Keratinocyte (primary cell): ENCODE data around the gene FNTB.

Experiments
- EZH2 ChIP-seq: IDR thresholded peaks from one replicate; pipeline ENCODE4 v1.6.1; 2012; ENCODE audit warnings: inconsistent platforms, mild to moderate bottlenecking, low read length, moderate library complexity
- TF ChIP-seq, protein P1 (sequence below), 3 experiments: IDR thresholded peaks in 1 of 3; conservative IDR thresholded peaks in 1 of 3; optimal IDR thresholded peaks in 1 of 3; 2 replicates in 2 of 3; 3 replicates in 1 of 3; pipeline versions ENCODE3 to v1.5.1; 2011; ENCODE audit warnings: low read length in 3 of 3, mild to moderate bottlenecking in 3 of 3, moderate library complexity in 2 of 3, control low read depth in 1 of 3, inconsistent platforms in 1 of 3; ENCODE audit not compliant: insufficient read depth in 2 of 3; ENCODE audit errors: extremely low read depth in 1 of 3

DNA sequence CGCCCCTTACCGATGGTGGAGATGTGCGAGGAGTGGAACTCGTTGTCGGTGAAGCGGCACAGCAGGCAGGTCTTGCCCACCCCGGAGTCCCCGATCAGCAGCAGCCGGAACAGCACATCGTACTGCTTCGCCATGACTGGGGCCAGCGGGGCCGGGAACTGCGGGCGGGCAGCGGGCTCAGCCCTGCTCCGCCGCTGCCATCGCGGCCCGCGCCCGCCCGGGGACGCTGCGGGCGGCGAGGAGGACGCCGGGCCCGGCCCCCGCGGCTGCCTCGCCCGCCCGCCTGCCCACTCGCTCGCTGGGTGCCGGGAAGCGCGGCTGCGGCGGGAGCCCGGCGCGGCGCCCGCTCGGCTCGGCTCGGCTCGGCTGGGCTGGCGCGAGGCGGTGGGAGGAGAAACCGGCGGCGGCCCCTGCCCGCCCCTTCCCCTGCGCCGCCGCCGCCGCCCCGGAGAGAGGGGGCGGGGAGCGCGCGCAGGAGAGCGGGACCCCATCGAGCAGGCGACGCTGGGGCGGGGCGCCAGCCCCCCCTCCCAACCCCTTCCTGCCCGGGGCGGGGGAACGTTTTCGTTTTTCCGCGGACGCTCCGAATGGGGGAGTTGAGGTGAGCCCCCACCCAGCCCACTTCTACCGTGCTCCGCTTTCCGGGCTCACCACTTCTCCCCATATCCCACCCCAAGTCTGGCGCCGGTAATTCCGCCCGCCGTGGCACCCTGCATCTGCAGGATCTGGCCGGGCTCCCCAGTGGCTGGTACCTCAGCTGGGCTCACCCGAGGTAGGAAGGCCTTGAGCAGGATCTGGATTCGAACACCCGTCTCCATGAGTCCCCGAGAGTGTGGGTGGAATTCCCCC is 14.5 kb upstream of the FNTB start, which contains the start of gene RAB15:
- TF ChIP-seq, protein P1, sequence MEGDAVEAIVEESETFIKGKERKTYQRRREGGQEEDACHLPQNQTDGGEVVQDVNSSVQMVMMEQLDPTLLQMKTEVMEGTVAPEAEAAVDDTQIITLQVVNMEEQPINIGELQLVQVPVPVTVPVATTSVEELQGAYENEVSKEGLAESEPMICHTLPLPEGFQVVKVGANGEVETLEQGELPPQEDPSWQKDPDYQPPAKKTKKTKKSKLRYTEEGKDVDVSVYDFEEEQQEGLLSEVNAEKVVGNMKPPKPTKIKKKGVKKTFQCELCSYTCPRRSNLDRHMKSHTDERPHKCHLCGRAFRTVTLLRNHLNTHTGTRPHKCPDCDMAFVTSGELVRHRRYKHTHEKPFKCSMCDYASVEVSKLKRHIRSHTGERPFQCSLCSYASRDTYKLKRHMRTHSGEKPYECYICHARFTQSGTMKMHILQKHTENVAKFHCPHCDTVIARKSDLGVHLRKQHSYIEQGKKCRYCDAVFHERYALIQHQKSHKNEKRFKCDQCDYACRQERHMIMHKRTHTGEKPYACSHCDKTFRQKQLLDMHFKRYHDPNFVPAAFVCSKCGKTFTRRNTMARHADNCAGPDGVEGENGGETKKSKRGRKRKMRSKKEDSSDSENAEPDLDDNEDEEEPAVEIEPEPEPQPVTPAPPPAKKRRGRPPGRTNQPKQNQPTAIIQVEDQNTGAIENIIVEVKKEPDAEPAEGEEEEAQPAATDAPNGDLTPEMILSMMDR (optimal IDR thresholded peaks at IDR 0.05 in 1 of 3, IDR thresholded peaks at IDR 0.05 in 1 of 3, conservative IDR thresholded peaks at IDR 0.05 in 1 of 3; ENCODE audit: extremely low read depth in 1 of 3, insufficient read depth in 2 of 3, low read length in 3 of 3): no peak
- TF ChIP-seq EZH2: no peak
